GM19099 (cell line): ENCODE results near the gene AACS.

ENCODE experiments used
- POLR2A ChIP-seq: IDR thresholded peaks from 3 replicates; pipeline ENCODE4 v1.6.1; 2011; ENCODE audit warnings: low read depth; ENCODE audit not compliant: insufficient read length; ENCODE audit errors: extremely low read depth

AACS gene

GRCh38 chr12:125099409-125099782 lies 34.2 kb downstream of the AACS start:
- TF ChIP-seq POLR2A: no peak

GRCh38 chr12:125100551-125101434 lies 35.6 kb downstream of the AACS start:
- TF ChIP-seq POLR2A: no peak

GRCh38 chr12:125104982-125105381 lies 39.7 kb downstream of the AACS start:
- no peak for TF ChIP-seq POLR2A

- no peak for TF ChIP-seq POLR2A
These were observed 40.4 kb downstream of the AACS start for GRCh38 chr12:125105600-125105999.

GRCh38 chr12:125110641-125111360 lies 45.6 kb downstream of the AACS start:
- TF ChIP-seq POLR2A: no peak

GRCh38 chr12:125111403-125111802 lies 46.2 kb downstream of the AACS start:
- TF ChIP-seq POLR2A: no peak

- no peak for TF ChIP-seq POLR2A
These were observed 48.0 kb downstream of the AACS start for GRCh38 chr12:125113263-125113662.

GRCh38 chr12:125113789-125114188 lies 48.6 kb downstream of the AACS start:
- no peak for TF ChIP-seq POLR2A

GRCh38 chr12:125114365-125115141 lies 49.3 kb downstream of the AACS start:
- no peak for TF ChIP-seq POLR2A

GRCh38 chr12:125120566-125120965 lies 55.3 kb downstream of the AACS start:
- TF ChIP-seq POLR2A: no peak

- TF ChIP-seq POLR2A: no peak
These were observed 55.9 kb downstream of the AACS start for GRCh38 chr12:125121106-125121505.

- no peak for TF ChIP-seq POLR2A
These were observed 57.4 kb downstream of the AACS start for GRCh38 chr12:125122668-125123067.

- TF ChIP-seq POLR2A: no peak
These were observed 59.2 kb downstream of the AACS start for GRCh38 chr12:125124320-125124966.

GRCh38 chr12:125125271-125125670 lies 60.0 kb downstream of the AACS start:
- no peak for TF ChIP-seq POLR2A
